Measurements from ENCODE around the gene RASGRP1. TPM values are rescaled to one million over a fixed set of nuclear protein-coding genes. Genes with fewer than 3 reads are reported as not detected.

Gene RASGRP1
- total and polyA plus RNA-seq, 10 of the 15 experiments (the other 5 are each of a cell fraction or from before 2014, with no cell fraction given) = 5.6 to 234 (median 20.9) TPM

- no TSS peak for BruUV-seq (replicated peaks)
- H3K9me3 ChIP-seq (replicated peaks; ENCODE audit: control insufficient read depth, insufficient read depth, low read length) = no peaks in the 10 kb centered on the region
- H3K4me1 ChIP-seq (ENCODE audit: control insufficient read depth, insufficient read depth, low read length) = no peaks in the 10 kb centered on the region
- DNase-seq (ENCODE audit: low read depth, low spot score) (no peak), FAIRE-seq (no peak), ATAC-seq (no peak)
- H3K79me2 ChIP-seq (ENCODE audit: control insufficient read depth, insufficient read depth, low read length) = peaks cover 1% of the 10 kb centered on the region; the same call in 1 of the 2 replicates
- no peak overlapping the region for H3K4me2 ChIP-seq (ENCODE audit: control insufficient read depth, insufficient read depth)
- H3K27ac ChIP-seq (ENCODE audit: control insufficient read depth, insufficient read depth) = no peak overlapping the region
- H2AFZ ChIP-seq (ENCODE audit: control insufficient read depth, low read depth, low read length) = no peak overlapping the region
- intact Hi-C loops (cut with micrococcal nuclease; ENCODE audit: unreplicated experiment) = loop anchor here (5.0 kb wide), 1 partner anchor 34 kb away; no protein-coding TSS in a partner anchor
- H3K4me3 ChIP-seq = no peak overlapping the region
- H3K9ac ChIP-seq (ENCODE audit: control insufficient read depth, insufficient read depth, low read length) = no peak overlapping the region
- POLR2A ChIA-PET = interaction anchor here (1.2 to 2.2 kb wide), 2 partner anchors 11 to 15 kb away, joined by 3 to 10 read pairs; no protein-coding TSS in a partner anchor
- in situ Hi-C loops (cut with MboI) = no loop called here
- RAD21 ChIA-PET (ENCODE audit: unreplicated experiment) = interaction anchor here (1.0 to 2.1 kb wide), 3 partner anchors 76 to 142 kb away, joined by 3 to 7 read pairs (median 7); no protein-coding TSS in a partner anchor
- no peaks in the 10 kb centered on the region; a peak in 2 of 4 replicates for H3K36me3 ChIP-seq (ENCODE audit: control insufficient read depth in 2 of 2, insufficient read depth in 2 of 2, low read length in 1 of 2)
- 88% methylated on average over 7 of the region's 7 CpGs for WGBS (ENCODE audit: insufficient coverage, insufficient replicate concordance, low lambda C conversion rate, missing lambda C conversion rate)
- CTCF ChIA-PET = interaction anchor here (1.1 to 2.5 kb wide), 5 partner anchors 11 to 159 kb away, joined by 3 to 10 read pairs (median 4); no protein-coding TSS in a partner anchor
- SMC1A ChIA-PET (ENCODE audit: uncharacterized antibody, unreplicated experiment) = interaction anchor here (1.2 to 2.6 kb wide), 10 partner anchors 9 to 157 kb away, joined by 3 to 11 read pairs (median 5); no protein-coding TSS in a partner anchor
- no peaks in the 10 kb centered on the region for H3K27me3 ChIP-seq (replicated peaks in 1 of 2; ENCODE audit: control insufficient read depth in 2 of 2, insufficient read depth in 2 of 2, low read length in 1 of 2)
- H4K20me1 ChIP-seq (ENCODE audit: control insufficient read depth, insufficient read depth) = no peaks in the 10 kb centered on the region; the same call in 1 of the 2 replicates
- TF ChIP-seq ZBTB11 (CRISPR knock-in tag; IDR thresholded peaks at IDR 0.05) (no peak), ATF7 (IDR thresholded peaks at IDR 0.05; ENCODE audit: low read depth) (no peak), TAF1 (IDR thresholded peaks at IDR 0.05; ENCODE audit: borderline replicate concordance, low read depth, low read length) (no peak), TCF12 (IDR thresholded peaks at IDR 0.05; ENCODE audit: low read depth, low read length) (no peak), SREBF1 (IDR thresholded peaks at IDR 0.05; ENCODE audit: low read length) (no peak), SREBF2 (IDR thresholded peaks at IDR 0.05; ENCODE audit: low read length) (no peak), HCFC1 (IDR thresholded peaks at IDR 0.05; ENCODE audit: low read length) (no peak), RCOR1 (conservative IDR thresholded peaks at IDR 0.05; ENCODE audit: low read depth, low read length) (no peak), ZBED1 (IDR thresholded peaks at IDR 0.05; ENCODE audit: borderline replicate concordance) (no peak), DPF2 (IDR thresholded peaks at IDR 0.05) (no peak), IRF4 (IDR thresholded peaks at IDR 0.05; ENCODE audit: low read depth, low read length) (no peak), JUND (IDR thresholded peaks at IDR 0.05; ENCODE audit: low read depth, low read length) (no peak), MTA3 (IDR thresholded peaks at IDR 0.05; ENCODE audit: borderline replicate concordance, low read length) (no peak), MAX (IDR thresholded peaks at IDR 0.05; ENCODE audit: low read depth, low read length) (no peak), NR2C2 (IDR thresholded peaks at IDR 0.05; ENCODE audit: borderline replicate concordance, control insufficient read depth, insufficient read length, low read depth) (no peak), BMI1 (IDR thresholded peaks at IDR 0.05; ENCODE audit: borderline replicate concordance) (no peak), ZBTB4 (CRISPR knock-in tag; IDR thresholded peaks at IDR 0.05) (no peak)
Observed at GRCh38 chr15:38541026-38541425, 23.6 kb downstream of the RASGRP1 start.

All from GM12878 (cell line).